Measurements from ENCODE around the gene PTPRN2. TPM values are rescaled to one million over a fixed set of nuclear protein-coding genes. Genes with fewer than 3 reads are reported as not detected.

The PTPRN2 gene
- total RNA-seq, 1 experiment from 2014 or later: 2.1 TPM

DNA sequence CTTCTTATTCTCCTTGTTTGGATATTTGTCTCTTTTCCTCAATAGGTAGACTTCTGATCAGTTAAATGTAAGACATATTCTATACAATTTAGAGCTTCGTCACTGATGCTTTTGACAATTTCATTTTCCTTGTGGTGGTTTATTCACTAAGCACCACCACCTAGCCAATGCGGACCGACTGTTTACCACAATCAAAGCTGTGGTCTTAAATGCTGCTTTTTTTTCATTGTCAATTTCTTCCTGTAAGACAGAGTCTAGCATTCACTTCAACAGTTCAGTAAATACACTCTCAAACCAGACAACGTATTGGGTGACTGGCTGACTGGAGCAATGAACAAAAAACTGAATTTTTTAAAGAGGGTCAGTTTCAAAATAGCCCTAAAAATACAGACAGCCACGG lies 1011.8 kb downstream of the PTPRN2 start:
- Histone ChIP-seq H3K27me3 (ENCODE audit: insufficient read depth, low read length) (no peaks in the 10 kb centered on the region), H3K27ac (ENCODE audit: low read depth, low read length) (no peak overlapping the region), H4K20me1 (ENCODE audit: insufficient read depth) (no peaks in the 10 kb centered on the region), H3K4me1 (ENCODE audit: control insufficient read depth in 1 of 2, insufficient read depth in 2 of 2, low read length in 2 of 2) (no peaks in the 10 kb centered on the region), H3K36me3 (ENCODE audit: control insufficient read depth in 1 of 2, insufficient read depth in 2 of 2, low read length in 2 of 2) (no peaks in the 10 kb centered on the region), H3K9me2 (ENCODE audit: insufficient read depth) (no peaks in the 10 kb centered on the region), H3K9me3 (ENCODE audit: control insufficient read depth in 1 of 2, insufficient read depth in 1 of 2, low read depth in 1 of 2, low read length in 2 of 2) (no peaks in the 10 kb centered on the region), H2AFZ (ENCODE audit: low read depth, low read length, poor library complexity, severe bottlenecking) (no peak overlapping the region), H3K4me3 (replicated peaks in 1 of 2; ENCODE audit: low read depth in 1 of 2, low read length in 2 of 2) (no peak overlapping the region), H3K79me2 (ENCODE audit: insufficient read depth, low read length) (no peaks in the 10 kb centered on the region), H3K9ac (ENCODE audit: low read length) (no peak overlapping the region), H3K4me2 (ENCODE audit: low read length) (no peak overlapping the region)
- ChIA-PET CTCF (no interaction called here), RAD21 (ENCODE audit: low non-redundant PET in 1 of 2, low total read pairs in 2 of 2, uncharacterized antibody in 2 of 2, unreplicated experiment in 2 of 2) (no interaction called here), POLR2A (no interaction called here)
- intact Hi-C loops (cut with micrococcal nuclease): no loop called here
- ATAC-seq: no peak
- no peak for DNase-seq (ENCODE audit: low read depth, low spot score)
- BruUV-seq (replicated peaks): no TSS peak
- TF ChIP-seq ZFX (IDR thresholded peaks at IDR 0.05): no peak
- no peak for TF ChIP-seq ELF1 (IDR thresholded peaks at IDR 0.05; ENCODE audit: borderline replicate concordance, low read depth)
- TF ChIP-seq RAD21 (IDR thresholded peaks at IDR 0.05; ENCODE audit: low read depth): no peak
- TF ChIP-seq EZH2phosphoT487 (IDR thresholded peaks at IDR 0.05; ENCODE audit: borderline replicate concordance): no peak
- no peak for TF ChIP-seq YY1 (IDR thresholded peaks at IDR 0.05; ENCODE audit: extremely low read depth, insufficient replicate concordance, low read depth, low read length)
- TF ChIP-seq CEBPB (IDR thresholded peaks at IDR 0.05; ENCODE audit: low read depth): no peak
- no peak for TF ChIP-seq POLR2AphosphoS5 (IDR thresholded peaks at IDR 0.05; ENCODE audit: low read depth, low read length)
- no peak for TF ChIP-seq EGR1 (IDR thresholded peaks at IDR 0.05; ENCODE audit: low read depth)
- TF ChIP-seq TCF7L2 (IDR thresholded peaks at IDR 0.05; ENCODE audit: borderline replicate concordance, extremely low read depth, insufficient read depth, insufficient read length): no peak
- no peak for TF ChIP-seq FOSL1 (IDR thresholded peaks at IDR 0.05; ENCODE audit: low read depth)
- TF ChIP-seq CBX3 (IDR thresholded peaks at IDR 0.05; ENCODE audit: low read depth): no peak
- TF ChIP-seq POLR2A (IDR thresholded peaks at IDR 0.05; ENCODE audit: borderline replicate concordance, extremely low read depth, insufficient read depth, insufficient read length): no peak
- TF ChIP-seq, protein P1, sequence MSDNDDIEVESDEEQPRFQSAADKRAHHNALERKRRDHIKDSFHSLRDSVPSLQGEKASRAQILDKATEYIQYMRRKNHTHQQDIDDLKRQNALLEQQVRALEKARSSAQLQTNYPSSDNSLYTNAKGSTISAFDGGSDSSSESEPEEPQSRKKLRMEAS (IDR thresholded peaks at IDR 0.05): no peak
- no peak for TF ChIP-seq EZH2 (IDR thresholded peaks at IDR 0.05)
- TF ChIP-seq ZNF274 (IDR thresholded peaks at IDR 0.05; ENCODE audit: low read depth, low read length): no peak
- TF ChIP-seq, protein P2, sequence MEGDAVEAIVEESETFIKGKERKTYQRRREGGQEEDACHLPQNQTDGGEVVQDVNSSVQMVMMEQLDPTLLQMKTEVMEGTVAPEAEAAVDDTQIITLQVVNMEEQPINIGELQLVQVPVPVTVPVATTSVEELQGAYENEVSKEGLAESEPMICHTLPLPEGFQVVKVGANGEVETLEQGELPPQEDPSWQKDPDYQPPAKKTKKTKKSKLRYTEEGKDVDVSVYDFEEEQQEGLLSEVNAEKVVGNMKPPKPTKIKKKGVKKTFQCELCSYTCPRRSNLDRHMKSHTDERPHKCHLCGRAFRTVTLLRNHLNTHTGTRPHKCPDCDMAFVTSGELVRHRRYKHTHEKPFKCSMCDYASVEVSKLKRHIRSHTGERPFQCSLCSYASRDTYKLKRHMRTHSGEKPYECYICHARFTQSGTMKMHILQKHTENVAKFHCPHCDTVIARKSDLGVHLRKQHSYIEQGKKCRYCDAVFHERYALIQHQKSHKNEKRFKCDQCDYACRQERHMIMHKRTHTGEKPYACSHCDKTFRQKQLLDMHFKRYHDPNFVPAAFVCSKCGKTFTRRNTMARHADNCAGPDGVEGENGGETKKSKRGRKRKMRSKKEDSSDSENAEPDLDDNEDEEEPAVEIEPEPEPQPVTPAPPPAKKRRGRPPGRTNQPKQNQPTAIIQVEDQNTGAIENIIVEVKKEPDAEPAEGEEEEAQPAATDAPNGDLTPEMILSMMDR (IDR thresholded peaks at IDR 0.05 in 2 of 3, conservative IDR thresholded peaks at IDR 0.05 in 1 of 3; ENCODE audit: borderline replicate concordance in 1 of 3, insufficient read depth in 1 of 3, low read depth in 2 of 3, low read length in 2 of 3): no peak
- TF ChIP-seq SP1 (IDR thresholded peaks at IDR 0.05; ENCODE audit: low read depth): no peak
